SK-N-SH (cell line): ENCODE measurements around the gene ANK3. TPM values are rescaled to one million over a fixed set of nuclear protein-coding genes. Genes with fewer than 3 reads are reported as not detected.

Experiments
- CTCF ChIA-PET: fragments of 300-600, 350-600 bp; formaldehyde crosslinking; extraction: SDS; loops from one replicate; lab custom pipeline; 2021; lab: Yijun Ruan, JAX
- POLR2A ChIA-PET: fragments of 350-600 bp; sonication (Branson Sonifier 250); formaldehyde crosslinking; extraction: SDS; loops from one replicate; lab custom pipeline; 2020; ENCODE audit warnings: antibody characterized with exemption, inconsistent platforms; lab: Yijun Ruan, JAX
- DNase-seq: peaks from one replicate; pipeline ENCODE4 v3.0.0; 2012
- H2AFZ ChIP-seq: fragments of 200-600 bp; sonication (generic); 2 replicates; pipeline ENCODE4 v1.8.1; 2016; ENCODE audit warnings: antibody characterized with exemption, mild to moderate bottlenecking, low read depth
- H3F3A ChIP-seq: fragments of 200-600 bp; sonication (generic); replicated peaks from 2 replicates; pipeline ENCODE3; 2016; ENCODE audit warnings: antibody characterized with exemption, mild to moderate bottlenecking; ENCODE audit not compliant: insufficient read depth
- H3K27ac ChIP-seq, 2 experiments: fragments of 200-500 bp in 1 of 2; fragments of 200-600 bp in 1 of 2; sonication (Bioruptor generic) in 1 of 2; sonication (generic), shearing (Covaris generic) in 1 of 2; 2 replicates each; pipeline versions ENCODE4 v1.5.1 to v1.6.1; 2014 to 2016; ENCODE audit warnings: low read depth in 2 of 2, inconsistent platforms in 1 of 2, low read length in 1 of 2, mild to moderate bottlenecking in 1 of 2, mixed read lengths in 1 of 2
- H3K27me3 ChIP-seq: fragments of 200-600 bp; sonication (generic), shearing (Covaris generic); 2 replicates; pipeline ENCODE4 v1.6.1; 2016; ENCODE audit warnings: mixed run types; ENCODE audit not compliant: insufficient read depth
- H3K36me3 ChIP-seq, 2 experiments: fragments of 200-500 bp in 1 of 2; fragments of 200-600 bp in 1 of 2; sonication (Bioruptor generic) in 1 of 2; sonication (generic) in 1 of 2; replicated peaks in 1 of 2; 2 replicates each; pipeline versions ENCODE3 to v1.5.1; 2014 to 2016; ENCODE audit warnings: low read length in 1 of 2, mild to moderate bottlenecking in 1 of 2; ENCODE audit not compliant: insufficient read depth in 2 of 2, control insufficient read depth in 1 of 2
- H3K4me1 ChIP-seq, 2 experiments: fragments of 200-500 bp in 1 of 2; fragments of 200-600 bp in 1 of 2; sonication (Bioruptor generic) in 1 of 2; sonication (generic), shearing (Covaris generic) in 1 of 2; 2 replicates each; pipeline versions ENCODE4 v1.5.1 to v1.6.1; 2014 to 2016; ENCODE audit warnings: low read depth in 1 of 2, low read length in 1 of 2, mixed run types in 1 of 2; ENCODE audit not compliant: insufficient read depth in 2 of 2, control insufficient read depth in 1 of 2
- H3K4me2 ChIP-seq: fragments of 200-600 bp; sonication (generic), shearing (Covaris generic); 2 replicates; pipeline ENCODE4 v1.6.1; 2017; ENCODE audit warnings: mixed run types
- H3K4me3 ChIP-seq, 2 experiments: fragments of 200-500 bp in 1 of 2; fragments of 200-600 bp in 1 of 2; sonication (Bioruptor generic) in 1 of 2; sonication (generic), shearing (Covaris generic) in 1 of 2; 2 replicates each; pipeline versions ENCODE4 v1.5.1 to v1.8.1; 2014 to 2016; ENCODE audit warnings: low read depth in 2 of 2, inconsistent platforms in 1 of 2, low read length in 1 of 2, mild to moderate bottlenecking in 1 of 2, mixed read lengths in 1 of 2, moderate library complexity in 1 of 2
- H3K79me2 ChIP-seq: fragments of 200-600 bp; sonication (generic); 2 replicates; pipeline ENCODE4 v1.8.1; 2017; ENCODE audit warnings: mild to moderate bottlenecking; ENCODE audit not compliant: insufficient read depth
- H3K9ac ChIP-seq: fragments of 200-600 bp; sonication (generic); 2 replicates; pipeline ENCODE4 v1.6.1; 2017; ENCODE audit warnings: mixed run types
- H3K9me2 ChIP-seq: fragments of 200-600 bp; sonication (generic); 2 replicates; pipeline ENCODE4 v1.6.1; 2017; ENCODE audit warnings: mixed run types
- H3K9me3 ChIP-seq: fragments of 200-600 bp; sonication (generic); 2 replicates; pipeline ENCODE4 v1.6.1; 2017; ENCODE audit warnings: mixed run types, mild to moderate bottlenecking, moderate library complexity
- H4K20me1 ChIP-seq: fragments of 200-600 bp; sonication (generic); 2 replicates; pipeline ENCODE4 v1.6.1; 2017; ENCODE audit warnings: mild to moderate bottlenecking, mixed run types; ENCODE audit not compliant: insufficient read depth
- EP300 ChIP-seq, 2 experiments: IDR thresholded peaks; 2 replicates each; pipeline versions ENCODE4 v1.4.0 to v1.6.1; 2012; ENCODE audit warnings: borderline replicate concordance in 1 of 2, low read depth in 1 of 2, low read length in 1 of 2
- GATA2 ChIP-seq: sonication (generic); formaldehyde crosslinking; IDR thresholded peaks from 2 replicates; pipeline ENCODE4 v1.5.0; 2020; ENCODE audit warnings: mild to moderate bottlenecking, missing genetic modification reagents
- JUND ChIP-seq: IDR thresholded peaks from 2 replicates; pipeline ENCODE4 v1.4.0; 2012
- MEF2A ChIP-seq: IDR thresholded peaks from 2 replicates; pipeline ENCODE4 v1.4.0; 2012; ENCODE audit warnings: low read depth, borderline replicate concordance
- PBX3 ChIP-seq: IDR thresholded peaks from 2 replicates; pipeline ENCODE4; 2012
- REST ChIP-seq: IDR thresholded peaks from 2 replicates; pipeline ENCODE4 v1.6.1; 2012; ENCODE audit warnings: mild to moderate bottlenecking, low read depth, low read length, moderate library complexity
- USF1 ChIP-seq: IDR thresholded peaks from 2 replicates; pipeline ENCODE4 v1.4.0; 2012; ENCODE audit warnings: low read depth, borderline replicate concordance
- YY1 ChIP-seq: IDR thresholded peaks from 2 replicates; pipeline ENCODE4 v1.4.0; 2012; ENCODE audit warnings: low read depth, mild to moderate bottlenecking
- ZBTB33 ChIP-seq: IDR thresholded peaks from 2 replicates; pipeline ENCODE4 v1.4.0; 2012; ENCODE audit warnings: low read depth, borderline replicate concordance
- WGBS: methylation state at CpG from one replicate; pipeline ENCODE4 v1.1.6; 2017; ENCODE audit warnings: low lambda C conversion rate; 5-methylcytosine and 5-hydroxymethylcytosine counted together
- polyA plus RNA-seq, 3 experiments: library from polyadenylated mRNA; depleted of rRNA; stranded (reverse); fragments of >200 nt; gene quantifications; 2 replicates each; pipeline ENCODE4 v1.2.3, GENCODE V29; 2012

The ANK3 gene
- polyA plus RNA-seq, 1 of the 3 experiments (the other 2 are of a cell fraction), result 10.0 TPM

GRCh38 chr10:60000747-60001146 lies 388.9 kb downstream of the ANK3 start:
- H3K36me3 ChIP-seq, result no peaks in the 10 kb centered on the region
- H4K20me1 ChIP-seq, result no peaks in the 10 kb centered on the region
- no peak overlapping the region for H3K9ac ChIP-seq
- ChIA-PET POLR2A (no interaction called here), CTCF (no interaction called here)
- H3K9me3 ChIP-seq, result no peaks in the 10 kb centered on the region
- H3K79me2 ChIP-seq, result no peaks in the 10 kb centered on the region
- TF ChIP-seq PBX3 (no peak), REST (no peak), ZBTB33 (no peak), YY1 (no peak), EP300 (IDR thresholded peaks at IDR 0.05; ENCODE audit: borderline replicate concordance in 1 of 2, low read depth in 1 of 2, low read length in 1 of 2) (no peak), MEF2A (no peak), JUND (no peak), USF1 (no peak), GATA2 (CRISPR knock-in tag) (no peak)
- H3K4me1 ChIP-seq, result no peaks in the 10 kb centered on the region
- H3F3A ChIP-seq, result no peaks in the 10 kb centered on the region
- H3K27me3 ChIP-seq, result no peaks in the 10 kb centered on the region; the same call in 1 of the 2 replicates
- WGBS, result 81% methylated on average over 3 of the region's 3 CpGs
- no peak overlapping the region for H2AFZ ChIP-seq
- H3K27ac ChIP-seq, result no peak overlapping the region
- no peak for DNase-seq
- no peak overlapping the region for H3K4me3 ChIP-seq
- H3K9me2 ChIP-seq, result no peaks in the 10 kb centered on the region
- H3K4me2 ChIP-seq, result no peak overlapping the region
